NCI-H460 (cell line): ENCODE data around the gene NAV3. TPM values are rescaled to one million over a fixed set of nuclear protein-coding genes. Genes with fewer than 3 reads are reported as not detected.

Experiments
- DNase-seq: peaks from one replicate; pipeline ENCODE4 v3.0.0-alpha.2; 2016; ENCODE audit warnings: low read depth; ENCODE audit errors: extremely low read depth
- polyA plus RNA-seq: library from polyadenylated mRNA; depleted of rRNA; stranded (reverse); fragments of >200 nt; gene quantifications from 2 replicates; pipeline ENCODE4 v1.2.3, GENCODE V29; 2014; cell fraction: nucleus; rRNA removed
- total RNA-seq: library from RNA; depleted of rRNA; stranded (reverse); fragments of >200 nt; shearing (Covaris generic); gene quantifications from 2 replicates; pipeline ENCODE4 v1.2.3, GENCODE V29; 2014; rRNA removed

Gene NAV3, protein sequence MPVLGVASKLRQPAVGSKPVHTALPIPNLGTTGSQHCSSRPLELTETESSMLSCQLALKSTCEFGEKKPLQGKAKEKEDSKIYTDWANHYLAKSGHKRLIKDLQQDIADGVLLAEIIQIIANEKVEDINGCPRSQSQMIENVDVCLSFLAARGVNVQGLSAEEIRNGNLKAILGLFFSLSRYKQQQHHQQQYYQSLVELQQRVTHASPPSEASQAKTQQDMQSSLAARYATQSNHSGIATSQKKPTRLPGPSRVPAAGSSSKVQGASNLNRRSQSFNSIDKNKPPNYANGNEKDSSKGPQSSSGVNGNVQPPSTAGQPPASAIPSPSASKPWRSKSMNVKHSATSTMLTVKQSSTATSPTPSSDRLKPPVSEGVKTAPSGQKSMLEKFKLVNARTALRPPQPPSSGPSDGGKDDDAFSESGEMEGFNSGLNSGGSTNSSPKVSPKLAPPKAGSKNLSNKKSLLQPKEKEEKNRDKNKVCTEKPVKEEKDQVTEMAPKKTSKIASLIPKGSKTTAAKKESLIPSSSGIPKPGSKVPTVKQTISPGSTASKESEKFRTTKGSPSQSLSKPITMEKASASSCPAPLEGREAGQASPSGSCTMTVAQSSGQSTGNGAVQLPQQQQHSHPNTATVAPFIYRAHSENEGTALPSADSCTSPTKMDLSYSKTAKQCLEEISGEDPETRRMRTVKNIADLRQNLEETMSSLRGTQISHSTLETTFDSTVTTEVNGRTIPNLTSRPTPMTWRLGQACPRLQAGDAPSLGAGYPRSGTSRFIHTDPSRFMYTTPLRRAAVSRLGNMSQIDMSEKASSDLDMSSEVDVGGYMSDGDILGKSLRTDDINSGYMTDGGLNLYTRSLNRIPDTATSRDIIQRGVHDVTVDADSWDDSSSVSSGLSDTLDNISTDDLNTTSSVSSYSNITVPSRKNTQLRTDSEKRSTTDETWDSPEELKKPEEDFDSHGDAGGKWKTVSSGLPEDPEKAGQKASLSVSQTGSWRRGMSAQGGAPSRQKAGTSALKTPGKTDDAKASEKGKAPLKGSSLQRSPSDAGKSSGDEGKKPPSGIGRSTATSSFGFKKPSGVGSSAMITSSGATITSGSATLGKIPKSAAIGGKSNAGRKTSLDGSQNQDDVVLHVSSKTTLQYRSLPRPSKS (N-terminal part only)
- total RNA-seq: 9.4 and 9.9 TPM in 2 replicates
- 0.95 and 1.8 TPM in 2 replicates for polyA plus RNA-seq

DNA sequence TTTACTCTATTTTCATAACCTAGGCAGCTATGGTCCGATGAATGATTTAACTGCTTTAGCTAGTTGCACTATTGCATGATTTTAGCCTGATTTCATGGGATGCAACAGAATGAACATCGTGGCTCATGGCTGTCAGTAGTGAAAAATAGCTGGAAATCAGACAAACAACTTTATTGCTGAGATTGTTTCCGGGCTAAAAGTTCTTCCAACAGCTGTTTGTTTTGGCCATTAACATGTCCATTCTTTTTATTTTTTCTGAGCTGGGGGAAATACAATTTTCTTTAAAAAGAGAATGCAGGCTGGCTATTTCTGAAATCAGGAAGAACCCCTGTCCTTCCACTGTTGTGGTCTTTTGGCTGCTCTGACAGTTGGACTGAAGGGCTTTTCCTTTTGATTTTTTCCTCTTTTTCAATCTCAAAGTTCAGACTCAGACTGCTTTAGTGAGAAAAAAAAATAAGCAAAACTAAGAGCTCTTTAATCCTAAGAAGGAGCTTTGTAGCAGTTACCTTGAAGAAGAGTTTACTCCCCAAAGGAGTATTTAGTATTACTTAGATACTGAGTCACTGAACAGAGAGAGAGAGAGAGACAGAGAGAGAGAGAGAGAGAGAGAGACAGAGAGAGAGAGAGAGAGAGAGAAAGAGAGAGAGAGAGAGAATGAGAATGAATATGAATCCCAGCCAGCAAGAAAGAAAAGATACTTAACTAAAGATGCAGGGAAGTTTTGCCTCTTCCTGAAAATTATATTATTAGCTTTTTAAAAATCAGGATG lies at the start of gene NAV3:
NAV3 (plus strand) TSS at position 312 of the 769 bp plus-strand sequence. CDS start 568 bp downstream, outside the sequence.
- DNase-seq: no peak

DNA sequence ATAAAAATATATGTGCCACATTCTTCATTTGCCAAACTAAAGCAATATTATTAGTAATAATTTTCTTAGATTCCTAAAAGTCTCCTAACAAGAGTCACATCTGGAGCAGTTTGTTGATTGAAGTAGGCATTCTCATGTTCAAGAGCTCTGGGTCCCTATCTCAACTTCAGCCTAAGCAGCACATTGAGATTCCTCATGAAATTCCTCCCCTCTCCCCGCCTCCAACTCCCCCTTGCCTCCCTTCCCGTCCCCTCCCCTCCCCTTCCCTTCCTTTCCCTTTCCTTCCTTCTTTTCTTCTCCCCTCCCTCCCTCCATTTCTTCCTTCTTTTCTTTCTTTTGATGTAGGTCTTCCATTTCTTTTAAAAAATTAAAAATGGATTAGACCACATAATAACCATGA lies 48.7 kb upstream of the NAV3 start:
- DNase-seq: no peak

DNA sequence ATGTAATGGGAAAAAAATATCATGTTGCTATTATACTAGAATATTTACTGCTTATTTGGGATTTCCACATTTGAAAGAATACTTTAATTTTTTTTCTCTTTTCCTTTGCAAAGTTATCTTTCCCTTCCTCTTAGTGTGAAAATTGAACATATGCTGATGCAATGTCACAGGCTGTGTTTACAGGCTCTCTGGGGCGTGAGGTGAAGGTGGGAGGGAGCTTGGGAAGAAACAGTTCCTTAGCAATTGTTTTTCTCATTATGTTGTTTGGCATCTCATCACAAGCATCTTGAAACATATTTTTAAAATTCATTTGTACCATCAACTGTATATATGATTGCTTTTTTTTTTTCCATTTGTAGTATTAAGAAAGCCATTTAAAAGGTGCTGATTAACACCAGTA lies 47.9 kb upstream of the NAV3 start:
- no peak for DNase-seq

DNA sequence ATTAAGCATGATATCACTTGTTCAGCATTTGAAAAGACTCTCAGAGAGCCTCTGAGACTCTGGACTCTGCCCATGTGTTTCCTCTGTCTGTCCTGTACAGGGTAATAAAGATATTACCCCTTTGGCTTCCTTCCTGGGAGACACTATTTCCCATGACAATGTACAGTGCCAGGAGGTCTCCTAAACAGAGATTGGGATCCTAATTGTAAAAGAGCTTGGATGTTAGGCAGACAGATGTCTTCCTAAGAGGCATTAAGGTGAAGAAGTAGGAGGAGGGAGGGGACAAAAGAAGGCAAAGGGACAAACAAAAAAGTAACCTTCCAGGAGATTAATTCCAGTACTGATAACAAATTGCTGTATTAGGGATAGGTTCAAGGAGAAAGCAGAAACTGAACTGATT lies 45.5 kb upstream of the NAV3 start:
- DNase-seq: no peak

DNA sequence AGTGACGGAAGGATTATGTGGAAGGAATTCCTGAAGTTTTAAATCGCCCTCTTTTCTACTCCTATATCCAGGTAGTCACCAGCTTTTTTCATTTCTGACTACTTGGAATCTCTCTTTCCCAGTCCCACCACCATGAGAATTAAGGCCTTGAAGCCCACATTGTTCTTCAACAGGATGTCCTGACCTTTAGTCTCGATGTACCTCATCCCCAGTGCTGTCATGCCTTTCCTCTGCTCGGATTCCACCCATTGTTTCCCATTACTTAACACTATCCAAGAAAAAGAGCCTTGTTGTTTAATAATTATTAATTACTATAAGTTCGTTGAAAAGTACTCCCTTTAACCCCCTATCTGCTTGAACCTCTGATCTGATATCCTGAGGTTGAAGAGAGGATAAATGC lies 44.0 kb upstream of the NAV3 start:
- DNase-seq: no peak

DNA sequence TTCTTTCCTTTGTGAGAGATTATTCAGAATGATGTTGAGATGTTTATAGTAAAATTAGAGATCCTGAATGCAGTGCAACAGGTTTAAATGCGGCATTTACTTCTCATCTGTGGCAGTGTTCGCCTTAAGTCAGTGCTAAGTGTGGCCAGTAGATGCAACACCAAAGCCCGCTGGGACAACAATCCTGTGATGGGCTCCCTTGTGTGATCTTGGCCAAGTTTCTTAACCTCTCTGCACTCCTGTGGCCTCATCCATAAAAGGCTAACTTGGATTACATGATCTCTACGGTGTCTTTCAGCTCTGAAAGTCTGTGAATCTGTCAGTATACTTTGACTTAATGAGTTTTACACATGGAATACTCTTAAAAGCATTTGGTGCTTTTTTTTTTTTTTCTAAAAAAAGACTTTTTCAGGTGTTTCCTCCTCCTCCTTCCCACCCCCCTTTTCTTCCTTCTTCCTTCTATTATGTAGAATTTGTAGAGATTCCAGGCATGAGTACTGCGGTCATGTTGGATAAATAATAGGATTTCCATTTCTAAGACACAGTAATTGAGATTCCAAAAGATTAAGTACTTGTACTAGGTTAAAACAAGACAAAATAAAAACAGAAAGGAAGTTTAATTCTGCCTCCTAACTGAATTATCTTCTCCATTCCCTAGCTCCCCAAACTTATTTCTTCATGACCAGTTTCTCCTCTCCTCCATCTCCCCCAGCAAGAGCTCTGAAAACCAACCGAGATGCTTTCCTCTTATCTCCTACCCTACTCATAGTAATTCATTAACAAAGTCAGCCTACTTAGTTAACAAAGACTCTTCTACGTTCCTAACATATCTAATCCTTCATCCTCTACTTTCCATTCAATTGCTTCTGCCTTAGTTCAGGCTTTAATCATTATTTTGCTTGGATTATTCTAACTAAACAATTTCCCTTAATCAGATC lies 42.2 kb upstream of the NAV3 start:
- DNase-seq: no peak

DNA sequence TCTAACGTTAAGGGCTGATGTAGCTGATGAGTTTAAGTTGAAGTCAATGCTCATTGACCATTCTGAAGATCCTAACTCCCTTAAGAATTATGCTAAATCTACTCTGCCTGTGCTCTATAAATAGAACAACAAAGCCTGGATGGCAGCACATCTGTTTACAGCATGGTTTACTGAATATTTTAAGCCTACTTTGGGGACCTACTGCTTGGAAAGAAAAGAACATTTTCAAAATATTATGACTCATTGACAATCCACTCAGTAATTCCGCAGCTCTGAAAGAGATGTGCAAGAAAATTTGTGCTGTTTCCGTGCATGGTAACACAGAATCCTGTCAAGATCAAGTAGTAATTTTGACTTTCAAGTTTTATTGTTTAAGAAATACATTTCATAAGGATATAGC lies 35.0 kb upstream of the NAV3 start:
- DNase-seq: no peak

DNA sequence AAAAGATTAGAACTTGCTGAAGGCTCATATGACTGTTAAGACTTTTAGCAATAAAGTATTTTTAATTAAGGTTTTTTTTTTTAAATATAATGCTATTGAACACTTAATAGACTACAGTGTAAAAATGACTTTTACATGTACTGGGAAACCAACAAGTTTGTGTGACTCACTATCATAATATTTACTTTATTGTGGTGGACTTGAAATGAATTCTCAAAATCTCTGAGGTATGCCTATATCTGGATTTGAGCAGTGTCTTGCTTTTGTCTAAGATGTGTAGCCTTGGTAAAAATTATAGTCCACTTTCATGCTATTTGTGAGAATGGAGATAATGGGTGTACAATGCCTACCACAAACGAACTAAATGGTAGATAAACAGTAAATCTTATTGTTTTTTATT lies 33.9 kb upstream of the NAV3 start:
- no peak for DNase-seq

DNA sequence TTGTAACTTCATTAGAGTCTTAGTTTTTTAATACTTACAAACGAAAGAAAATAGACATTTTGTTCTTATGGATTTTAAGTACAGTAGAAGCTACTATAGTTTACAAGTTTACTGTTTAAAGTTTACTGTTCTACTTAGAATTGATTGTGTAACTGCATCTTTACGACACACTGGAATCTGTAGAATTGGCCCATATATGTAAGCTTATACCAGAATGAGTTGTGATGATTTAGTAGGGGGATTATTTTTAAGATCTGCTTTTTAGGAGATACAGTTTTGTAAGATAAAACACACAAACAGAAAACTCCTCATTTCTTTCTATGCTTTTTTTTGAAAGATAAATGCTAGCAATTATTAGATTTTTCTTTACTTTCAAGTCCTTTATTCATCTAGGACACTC lies 30.2 kb upstream of the NAV3 start:
- DNase-seq: no peak

DNA sequence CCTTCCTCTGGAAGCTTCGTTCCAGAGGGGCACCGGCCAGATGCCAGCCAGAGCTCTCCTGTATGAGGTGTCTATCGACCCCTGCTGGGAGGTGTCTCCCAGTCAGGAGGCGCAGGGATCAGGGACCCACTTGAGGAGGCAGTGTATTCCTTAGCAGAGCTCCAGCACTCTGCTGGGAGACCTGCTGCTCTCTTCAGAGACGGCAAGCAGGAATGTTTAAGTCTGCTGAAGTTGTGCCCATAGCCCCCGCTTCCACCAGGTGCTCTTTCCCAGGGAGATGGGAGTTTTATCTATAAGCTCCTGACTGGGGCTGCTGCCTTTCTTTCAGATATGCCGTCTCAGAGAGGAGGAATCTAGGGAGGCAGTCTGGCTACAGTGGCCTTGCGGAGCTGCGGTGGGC lies 22.2 kb upstream of the NAV3 start:
- DNase-seq: no peak

DNA sequence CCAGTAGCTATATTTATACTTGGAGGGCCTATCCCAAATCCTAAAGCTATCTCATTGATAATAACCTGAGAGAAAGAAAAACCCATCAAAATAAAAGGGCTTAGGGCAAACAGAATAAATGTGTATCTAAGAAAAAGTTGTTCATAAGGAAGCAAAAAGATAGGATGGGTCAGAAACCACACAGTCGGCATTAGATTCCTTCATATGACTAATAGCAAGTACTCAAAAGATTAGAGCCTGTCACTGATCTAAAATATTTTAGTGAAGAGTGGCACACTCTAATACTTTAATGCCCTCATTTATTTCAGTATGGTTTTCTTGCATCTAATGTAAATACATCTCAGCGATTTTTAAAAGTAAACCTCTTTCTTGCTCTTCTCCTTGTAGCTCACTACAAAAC lies 17.1 kb upstream of the NAV3 start:
- DNase-seq: no peak

DNA sequence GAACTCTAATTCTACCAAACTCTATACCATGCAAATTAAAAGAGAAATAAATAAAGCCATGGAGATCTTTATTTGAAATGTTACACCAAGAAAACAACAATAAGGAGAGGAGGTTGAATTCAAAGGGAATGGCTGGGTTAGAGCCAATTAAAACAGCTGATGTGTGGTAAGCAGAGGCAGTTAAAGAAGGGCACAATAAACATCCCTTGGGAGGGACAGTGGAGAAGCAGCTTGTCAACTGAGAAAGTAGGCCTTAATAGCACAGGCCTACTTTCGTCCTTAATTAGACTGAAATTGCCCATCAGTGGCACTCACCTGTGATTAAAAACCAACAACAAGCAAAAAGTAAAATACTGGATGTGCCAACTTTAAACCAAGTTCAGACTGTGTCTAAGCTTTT lies 16.3 kb upstream of the NAV3 start:
- DNase-seq: no peak

DNA sequence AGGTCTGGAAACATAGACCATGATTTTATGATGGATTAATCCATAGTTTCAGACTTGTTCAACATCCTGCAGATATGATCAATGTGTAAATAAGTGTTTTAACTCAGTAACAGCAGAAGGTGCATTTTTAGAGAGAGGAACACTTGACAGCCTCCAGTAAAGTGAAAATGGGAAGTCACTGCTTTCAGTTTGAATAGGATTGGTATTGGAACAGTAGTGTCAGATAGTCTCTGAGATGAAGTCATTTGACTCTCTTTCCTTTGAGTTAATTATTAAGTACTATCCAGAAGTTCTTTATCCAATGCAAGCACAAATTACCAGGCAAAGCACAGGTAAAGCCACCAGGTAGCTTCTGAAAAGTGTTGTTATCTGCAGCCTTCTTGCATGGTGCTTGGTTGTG lies 14.5 kb upstream of the NAV3 start:
- no peak for DNase-seq

DNA sequence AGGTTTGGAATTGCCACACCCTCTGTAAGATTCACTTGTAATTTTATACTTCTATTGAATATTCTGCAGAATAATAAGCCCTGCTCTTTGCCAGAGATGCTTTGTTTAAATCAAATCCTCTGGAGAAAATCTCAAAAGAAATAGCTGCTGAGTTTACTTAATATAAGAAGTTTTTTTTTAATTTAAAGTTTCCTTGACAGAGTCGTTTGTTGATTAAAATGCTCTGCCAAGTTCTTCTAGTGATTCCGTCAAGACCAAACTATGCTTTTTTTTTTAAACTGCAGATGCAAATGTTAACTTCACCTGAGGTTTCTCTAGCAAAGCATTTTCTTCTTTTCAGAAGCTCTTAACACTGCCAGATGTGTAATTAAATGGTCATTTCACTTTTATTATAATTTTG lies 13.4 kb upstream of the NAV3 start:
- no peak for DNase-seq

DNA sequence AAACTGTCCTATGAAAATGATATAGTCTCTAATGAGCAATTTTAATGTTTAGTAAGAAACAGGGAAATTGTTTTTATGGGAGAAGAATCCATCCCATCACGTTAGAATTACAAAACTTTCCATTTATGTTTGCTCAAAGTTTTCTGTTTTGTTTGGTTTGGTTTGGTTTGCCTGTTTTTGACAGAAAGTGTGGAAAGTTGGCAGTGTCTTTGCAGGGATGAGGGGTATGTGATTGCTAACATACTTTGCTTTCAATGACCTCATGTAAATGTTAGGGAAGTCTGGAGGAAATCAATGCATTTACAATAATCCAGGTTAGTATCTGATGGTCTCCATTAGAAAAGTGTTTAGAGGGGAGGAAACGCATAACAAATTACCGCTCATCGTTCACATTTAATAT lies 12.3 kb upstream of the NAV3 start:
- DNase-seq: no peak

DNA sequence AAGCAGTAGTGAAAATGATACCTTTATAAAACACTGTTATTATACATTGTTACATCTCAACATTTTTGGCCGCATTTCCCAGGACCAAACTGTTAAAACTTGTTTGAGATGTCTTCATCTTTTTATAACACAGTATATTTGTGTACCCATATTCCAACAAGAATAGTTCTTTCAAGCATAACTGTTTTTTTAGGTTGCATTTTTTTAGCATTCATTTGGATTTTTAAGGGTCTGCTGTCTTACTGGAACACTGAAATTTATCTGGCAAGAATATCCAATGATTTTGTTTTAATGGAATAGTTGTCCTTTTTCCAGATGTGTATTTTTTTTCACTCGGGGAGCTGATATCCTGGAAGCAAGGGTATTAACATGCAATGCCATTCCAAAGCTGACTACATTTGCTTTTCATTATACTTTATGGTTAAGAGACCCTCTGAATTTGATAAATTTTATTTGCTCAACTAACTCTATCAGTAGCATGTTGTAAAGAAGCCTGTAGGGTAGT lies 8.9 kb upstream of the NAV3 start:
- DNase-seq: no peak

DNA sequence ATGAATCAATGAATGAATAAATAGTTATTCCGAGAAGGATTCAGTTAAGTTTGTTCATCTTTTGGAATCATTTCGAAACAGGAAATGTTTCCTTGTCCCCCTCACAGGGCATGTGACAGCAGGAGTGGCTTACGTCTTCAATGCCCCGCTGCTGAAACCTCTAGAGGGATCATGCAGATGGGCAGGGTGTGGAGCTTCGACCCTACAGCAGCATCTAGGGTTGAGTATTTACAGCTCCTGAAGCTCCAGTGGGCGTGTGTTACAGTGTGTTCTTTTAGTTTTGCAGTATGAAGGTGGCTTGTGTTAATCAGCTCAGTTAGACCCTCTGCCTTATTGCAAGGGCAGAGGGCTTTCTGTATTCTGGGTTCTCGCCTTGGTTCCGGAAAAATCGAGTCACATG lies 2.6 kb downstream of the NAV3 start:
- DNase-seq: no peak

DNA sequence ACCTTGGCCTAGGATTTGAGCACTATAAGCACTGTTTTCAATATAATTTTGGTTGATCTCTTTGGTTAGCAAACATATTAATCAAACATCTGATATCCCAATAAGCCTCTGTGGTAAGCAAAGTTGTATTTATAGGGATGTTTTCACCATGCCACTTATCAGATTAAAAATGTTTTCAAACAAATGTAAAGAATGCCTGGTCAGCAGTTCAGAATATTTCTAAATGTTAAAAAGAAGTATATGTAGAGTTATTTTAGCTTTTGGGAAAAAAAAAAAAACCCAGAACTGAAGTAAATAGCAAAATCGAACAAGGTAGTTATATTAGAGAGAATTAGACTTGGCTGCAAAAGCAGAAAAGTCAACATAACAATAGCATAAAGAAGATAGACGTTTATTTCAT lies 3.9 kb downstream of the NAV3 start:
- DNase-seq: no peak

DNA sequence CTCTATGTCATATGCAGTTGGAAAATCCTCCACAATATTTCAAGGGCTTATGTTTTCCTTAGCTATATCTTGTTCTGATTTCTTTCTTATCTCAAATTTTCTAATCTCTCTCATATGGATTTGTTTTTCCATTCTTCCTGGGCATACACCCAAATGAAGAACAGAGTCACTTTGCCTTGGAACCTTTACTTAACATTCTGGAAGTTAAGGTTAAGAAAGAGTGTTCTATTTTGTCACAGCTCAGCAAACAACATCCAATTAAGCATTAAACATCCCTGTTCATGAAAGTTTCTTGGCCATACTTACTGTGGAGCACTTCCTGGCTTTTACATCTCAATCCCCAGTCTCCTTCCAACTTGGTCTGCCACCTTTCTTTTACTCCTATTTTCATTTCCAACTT lies 5.3 kb downstream of the NAV3 start:
- DNase-seq: no peak
